GM12873 (cell line): ENCODE data around the gene BRF1.

Experiments used
- TF ChIP-seq, protein P1 (sequence below): IDR thresholded peaks from 2 replicates; pipeline ENCODE4 v1.5.1; 2012; ENCODE audit warnings: low read depth, mild to moderate bottlenecking, moderate library complexity, low read length, control low read depth; ENCODE audit not compliant: insufficient read depth; ENCODE audit errors: missing control alignments

Gene BRF1

DNA sequence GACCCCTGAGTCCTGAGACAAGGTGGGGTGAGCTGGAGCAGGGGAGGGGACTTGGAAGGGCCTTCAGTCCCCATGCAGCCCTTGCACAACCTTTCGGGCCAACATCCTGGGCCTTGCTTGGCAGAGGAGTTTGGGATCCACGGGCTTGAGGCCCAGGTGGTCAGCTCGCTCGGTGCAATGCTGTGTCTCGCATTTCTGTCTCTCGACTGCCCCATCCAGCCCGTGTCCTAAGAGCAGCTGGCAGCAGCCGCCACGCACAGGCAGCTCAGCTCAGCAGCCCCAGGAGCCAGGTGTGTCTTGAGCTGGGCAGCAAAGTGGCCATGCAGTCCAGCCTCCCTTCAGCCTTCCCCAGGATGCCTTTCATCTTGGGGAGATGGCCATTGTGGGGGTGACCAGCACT lies 24.5 kb upstream of the BRF1 start:
- TF ChIP-seq, protein P1, sequence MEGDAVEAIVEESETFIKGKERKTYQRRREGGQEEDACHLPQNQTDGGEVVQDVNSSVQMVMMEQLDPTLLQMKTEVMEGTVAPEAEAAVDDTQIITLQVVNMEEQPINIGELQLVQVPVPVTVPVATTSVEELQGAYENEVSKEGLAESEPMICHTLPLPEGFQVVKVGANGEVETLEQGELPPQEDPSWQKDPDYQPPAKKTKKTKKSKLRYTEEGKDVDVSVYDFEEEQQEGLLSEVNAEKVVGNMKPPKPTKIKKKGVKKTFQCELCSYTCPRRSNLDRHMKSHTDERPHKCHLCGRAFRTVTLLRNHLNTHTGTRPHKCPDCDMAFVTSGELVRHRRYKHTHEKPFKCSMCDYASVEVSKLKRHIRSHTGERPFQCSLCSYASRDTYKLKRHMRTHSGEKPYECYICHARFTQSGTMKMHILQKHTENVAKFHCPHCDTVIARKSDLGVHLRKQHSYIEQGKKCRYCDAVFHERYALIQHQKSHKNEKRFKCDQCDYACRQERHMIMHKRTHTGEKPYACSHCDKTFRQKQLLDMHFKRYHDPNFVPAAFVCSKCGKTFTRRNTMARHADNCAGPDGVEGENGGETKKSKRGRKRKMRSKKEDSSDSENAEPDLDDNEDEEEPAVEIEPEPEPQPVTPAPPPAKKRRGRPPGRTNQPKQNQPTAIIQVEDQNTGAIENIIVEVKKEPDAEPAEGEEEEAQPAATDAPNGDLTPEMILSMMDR = no peak

DNA sequence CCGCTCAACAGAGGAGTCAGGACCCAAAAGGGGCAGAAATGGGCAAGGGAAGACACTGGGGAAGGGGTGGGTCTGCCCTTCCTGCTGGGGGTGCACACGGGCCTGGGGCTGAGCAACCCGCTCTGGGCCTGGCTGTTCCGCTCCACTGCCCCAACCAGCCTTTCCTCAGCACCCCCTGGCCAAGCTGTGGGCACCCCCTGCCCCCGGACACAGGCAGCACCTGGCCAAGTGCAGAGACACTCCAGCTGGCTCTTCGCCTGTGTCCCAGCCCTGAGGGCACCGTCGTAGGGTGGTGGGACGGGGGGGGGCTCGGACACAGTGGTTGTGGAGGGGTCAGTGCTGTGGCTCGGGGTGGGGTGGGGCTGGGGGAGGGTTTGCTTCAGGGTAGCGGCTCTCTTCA lies 24.1 kb upstream of the BRF1 start:
- TF ChIP-seq, protein P1 = no peak

DNA sequence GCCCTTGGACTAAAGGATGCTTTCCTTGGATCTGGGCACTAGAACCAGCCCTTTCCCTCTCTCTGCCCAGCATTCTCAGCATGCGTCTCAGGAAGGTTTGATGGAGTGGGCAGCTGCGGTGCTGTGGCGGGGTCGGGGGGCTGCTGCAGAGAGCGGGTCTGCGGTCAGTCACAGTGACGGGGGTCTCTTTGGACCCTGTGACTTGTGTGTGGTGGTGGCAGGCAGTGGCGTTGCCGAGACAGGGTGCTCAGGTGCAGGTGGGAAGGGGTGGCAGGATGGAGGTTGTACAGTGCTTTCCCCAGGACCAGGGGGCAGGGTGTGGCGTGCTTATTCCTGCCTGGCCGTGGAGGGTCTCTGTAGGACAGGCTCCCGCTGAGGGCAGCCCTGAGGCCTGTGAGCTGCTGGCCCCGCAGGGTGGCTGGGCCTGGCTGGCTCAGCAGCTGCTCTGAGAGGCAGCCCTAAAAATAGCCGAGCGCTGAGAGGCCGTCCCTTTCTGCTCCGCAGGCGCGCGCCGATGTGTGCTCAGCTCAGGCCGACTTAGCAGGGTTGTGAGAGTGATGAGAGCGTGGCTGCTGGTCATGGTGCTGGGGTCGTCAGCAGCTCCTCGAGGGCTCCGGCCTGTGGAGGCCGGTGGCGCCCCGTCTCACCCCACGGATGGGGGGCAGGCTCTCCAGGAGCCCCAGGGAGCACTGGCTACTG lies 23.4 kb upstream of the BRF1 start:
- TF ChIP-seq, protein P1 = no peak

DNA sequence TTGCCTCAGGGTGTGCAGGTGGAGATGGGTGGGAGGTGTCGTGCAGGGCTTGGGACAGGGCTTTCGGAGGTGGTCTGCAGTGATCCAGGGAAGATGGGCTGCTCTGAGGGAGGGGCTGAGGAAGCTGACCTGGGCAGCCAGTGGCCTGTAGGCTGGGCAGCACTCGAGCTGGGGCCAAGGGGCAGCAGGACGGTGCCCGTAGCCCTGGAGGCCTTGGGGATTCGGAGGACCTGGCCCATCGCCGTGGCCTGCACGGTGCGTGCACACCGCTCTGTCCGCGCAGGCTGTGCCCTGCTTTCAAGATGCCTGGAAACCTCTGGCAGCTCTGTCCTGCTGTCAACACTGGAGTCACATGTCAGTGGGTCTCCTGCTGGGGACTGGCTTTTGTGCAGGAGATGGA lies 22.9 kb upstream of the BRF1 start:
- TF ChIP-seq, protein P1 = no peak

DNA sequence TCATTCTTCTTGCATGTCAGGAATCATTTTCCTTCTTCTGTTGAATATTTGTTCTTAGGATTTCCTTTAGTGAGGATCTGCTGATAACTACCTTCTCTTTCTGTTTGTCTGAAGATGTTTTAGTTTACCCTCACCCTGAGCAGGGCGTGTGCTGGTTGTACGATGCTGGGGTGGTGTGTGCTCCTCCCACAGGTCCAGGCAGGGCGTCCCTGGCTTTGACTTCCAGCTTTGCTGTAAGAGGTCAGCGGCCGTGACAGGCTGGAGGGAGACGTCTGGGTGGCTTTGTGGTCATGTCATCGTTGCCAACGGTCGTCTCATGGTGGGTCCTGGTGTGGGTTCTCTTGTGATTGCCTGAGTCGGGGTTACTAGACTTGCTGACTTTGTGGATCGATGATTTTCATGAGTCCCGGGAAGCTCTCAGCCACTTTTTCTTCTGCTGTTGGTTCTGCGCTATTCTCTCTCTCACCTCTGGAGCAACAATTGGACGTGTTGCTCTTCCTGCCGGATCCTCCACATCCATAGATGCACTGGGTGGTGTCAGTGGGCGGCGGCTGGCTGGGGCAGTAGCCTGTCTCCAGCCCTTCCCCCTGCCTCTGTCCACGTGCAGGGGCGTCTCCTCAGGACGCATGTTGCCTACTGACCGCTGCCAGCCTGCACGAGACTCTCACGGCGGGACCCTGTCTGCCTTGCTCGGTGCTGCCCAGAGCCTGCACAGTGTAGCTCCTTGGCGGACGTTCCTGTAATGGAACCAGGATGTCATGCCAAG lies 22.2 kb upstream of the BRF1 start:
- TF ChIP-seq, protein P1 = no peak

DNA sequence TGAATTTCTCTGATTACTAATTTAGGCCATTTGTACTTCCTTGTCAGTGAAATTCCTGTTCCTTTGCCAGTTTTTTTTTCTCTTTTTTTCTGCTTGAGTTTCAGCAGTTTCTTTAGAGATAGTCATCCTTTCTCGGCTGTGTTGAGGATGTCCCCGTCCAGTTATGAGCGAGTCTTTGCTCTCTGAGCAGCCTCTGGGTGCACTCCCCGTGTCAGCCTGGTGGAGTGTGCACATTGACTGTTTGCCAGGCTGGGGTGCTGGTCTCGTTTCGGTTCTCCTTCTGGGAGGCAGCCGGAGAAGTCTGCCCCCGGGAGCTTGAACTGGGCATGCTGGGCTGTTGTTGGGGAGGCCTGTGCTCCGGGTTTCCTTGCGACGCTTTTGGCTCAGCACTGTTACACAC lies 16.7 kb upstream of the BRF1 start:
- TF ChIP-seq, protein P1 = peak; percentile 14

DNA sequence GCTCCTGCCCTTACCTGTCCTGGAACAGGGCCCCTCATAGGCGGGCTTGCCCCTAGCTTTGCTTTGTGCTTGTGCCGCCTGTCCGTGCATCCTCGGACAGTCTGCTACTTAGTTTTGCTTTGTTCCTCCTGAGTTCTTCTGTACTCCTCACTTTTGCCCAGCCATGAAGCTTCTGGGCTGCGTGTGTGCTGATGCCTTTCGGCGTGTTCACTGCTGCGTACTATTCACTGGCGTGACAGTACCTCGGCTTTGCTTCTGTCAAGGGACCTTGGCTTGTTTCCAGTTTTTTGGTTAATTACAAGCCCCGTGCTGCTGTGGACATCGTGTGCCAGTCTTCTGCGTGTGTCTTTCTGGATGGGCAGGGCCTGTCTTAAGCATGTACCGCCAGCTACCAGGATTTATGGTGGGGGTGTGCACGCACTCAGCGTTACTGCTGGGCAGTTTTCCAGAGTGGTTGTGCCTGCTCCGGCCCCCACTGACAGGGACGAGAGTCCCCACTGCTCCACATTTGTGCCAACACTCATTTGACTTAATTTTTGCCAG lies 16.2 kb upstream of the BRF1 start:
- TF ChIP-seq, protein P1 = no peak
